Measurements from ENCODE around the gene IGSF10.

IGSF10 gene

GRCh38 chr3:151468284-151468917, 7.5 kb upstream of the IGSF10 start:
- in situ Hi-C loops (cut with HindIII; ENCODE audit: low pct_ligation_motif_present, low sequenced_read_pairs), result no loop called here
- Histone ChIP-seq H3K27ac (no peak overlapping the region), H3K4me3 (ENCODE audit: low read depth, low read length) (no peak overlapping the region), H3K27me3 (replicated peaks) (no peaks in the 10 kb centered on the region), H3K36me3 (replicated peaks) (no peaks in the 10 kb centered on the region)
- TF ChIP-seq CTCF (IDR thresholded peaks at IDR 0.05; ENCODE audit: low read depth, low read length, missing control alignments), result peak; percentile 96
- peak; percentile 69 for DNase-seq

- Histone ChIP-seq H3K27ac (no peak overlapping the region), H3K4me3 (ENCODE audit: low read depth, low read length) (no peak overlapping the region), H3K27me3 (replicated peaks) (no peaks in the 10 kb centered on the region), H3K36me3 (replicated peaks) (no peaks in the 10 kb centered on the region)
- TF ChIP-seq CTCF (IDR thresholded peaks at IDR 0.05; ENCODE audit: low read depth, low read length, missing control alignments), result no peak
- DNase-seq, result no peak
- in situ Hi-C loops (cut with HindIII; ENCODE audit: low pct_ligation_motif_present, low sequenced_read_pairs), result no loop called here
Observed at GRCh38 chr3:151467069-151467468, 6.2 kb upstream of the IGSF10 start.

- no peak for DNase-seq
- H3K27ac ChIP-seq, result no peak overlapping the region
- H3K4me3 ChIP-seq (ENCODE audit: low read depth, low read length), result no peak overlapping the region
- in situ Hi-C loops (cut with HindIII; ENCODE audit: low pct_ligation_motif_present, low sequenced_read_pairs), result no loop called here
- no peaks in the 10 kb centered on the region for H3K27me3 ChIP-seq (replicated peaks)
- no peak for TF ChIP-seq CTCF (IDR thresholded peaks at IDR 0.05; ENCODE audit: low read depth, low read length, missing control alignments)
- H3K36me3 ChIP-seq (replicated peaks), result no peaks in the 10 kb centered on the region
Observed at GRCh38 chr3:151462991-151463390, 2.1 kb upstream of the IGSF10 start.

GRCh38 chr3:151462278-151462780, 1.5 kb upstream of the IGSF10 start:
- TF ChIP-seq CTCF (IDR thresholded peaks at IDR 0.05; ENCODE audit: low read depth, low read length, missing control alignments), result no peak
- no peaks in the 10 kb centered on the region for H3K36me3 ChIP-seq (replicated peaks)
- no peak overlapping the region for H3K27ac ChIP-seq
- no peak for DNase-seq
- no peak overlapping the region for H3K4me3 ChIP-seq (ENCODE audit: low read depth, low read length)
- no peaks in the 10 kb centered on the region for H3K27me3 ChIP-seq (replicated peaks)
- in situ Hi-C loops (cut with HindIII; ENCODE audit: low pct_ligation_motif_present, low sequenced_read_pairs), result no loop called here

GRCh38 chr3:151460228-151460627, 633 bp downstream of the IGSF10 start:
- H3K4me3 ChIP-seq (ENCODE audit: low read depth, low read length), result peak overlapping the region; percentile 60
- no peak for DNase-seq
- no peaks in the 10 kb centered on the region for H3K27me3 ChIP-seq (replicated peaks)
- TF ChIP-seq CTCF (IDR thresholded peaks at IDR 0.05; ENCODE audit: low read depth, low read length, missing control alignments), result no peak
- in situ Hi-C loops (cut with HindIII; ENCODE audit: low pct_ligation_motif_present, low sequenced_read_pairs), result no loop called here
- no peaks in the 10 kb centered on the region for H3K36me3 ChIP-seq (replicated peaks)
- no peak overlapping the region for H3K27ac ChIP-seq

- no peak overlapping the region for H3K27ac ChIP-seq
- DNase-seq, result no peak
- no peaks in the 10 kb centered on the region for H3K27me3 ChIP-seq (replicated peaks)
- in situ Hi-C loops (cut with HindIII; ENCODE audit: low pct_ligation_motif_present, low sequenced_read_pairs), result no loop called here
- no peaks in the 10 kb centered on the region for H3K36me3 ChIP-seq (replicated peaks)
- H3K4me3 ChIP-seq (ENCODE audit: low read depth, low read length), result no peak overlapping the region
- no peak for TF ChIP-seq CTCF (IDR thresholded peaks at IDR 0.05; ENCODE audit: low read depth, low read length, missing control alignments)
Observed at GRCh38 chr3:151459358-151459757, 1.5 kb downstream of the IGSF10 start.
